AG04449 (cell line): Measurements from ENCODE around the gene BLTP3A.
"Not testable (repeated sequence)": the region's sequence is repeated elsewhere in the genome, so short reads cannot be mapped to it uniquely, and the experiment has no call there.

Experiments
- CTCF ChIA-PET: fragments of 350-600 bp; formaldehyde crosslinking; extraction: SDS; loops from one replicate; lab custom pipeline; 2021; ENCODE audit warnings: antibody characterized with exemption; lab: Yijun Ruan, JAX
- POLR2A ChIA-PET: fragments of 400-600, 350-600 bp; formaldehyde crosslinking; extraction: SDS; loops from one replicate; lab custom pipeline; 2020; ENCODE audit warnings: antibody characterized with exemption, inconsistent platforms; lab: Yijun Ruan, JAX
- DNase-seq: peaks from one replicate; pipeline ENCODE4 v3.0.0-alpha.2; 2010; ENCODE audit warnings: low read depth, low spot score
- H3K4me3 ChIP-seq: 2 replicates; pipeline ENCODE4 v1.5.1; 2011; ENCODE audit warnings: low read depth, mild to moderate bottlenecking, control low read depth, low read length
- TF ChIP-seq, protein P1 (sequence below): IDR thresholded peaks from one replicate; pipeline ENCODE4 v1.5.1; 2011; ENCODE audit warnings: mild to moderate bottlenecking, moderate library complexity, low read length, control low read depth, inconsistent platforms; ENCODE audit not compliant: insufficient read depth; ENCODE audit errors: missing control alignments

BLTP3A gene

GRCh38 chr6:34768148-34768547, 23.7 kb upstream of the BLTP3A start:
- no peak for DNase-seq
- H3K4me3 ChIP-seq, result no peak overlapping the region
- TF ChIP-seq, protein P1, sequence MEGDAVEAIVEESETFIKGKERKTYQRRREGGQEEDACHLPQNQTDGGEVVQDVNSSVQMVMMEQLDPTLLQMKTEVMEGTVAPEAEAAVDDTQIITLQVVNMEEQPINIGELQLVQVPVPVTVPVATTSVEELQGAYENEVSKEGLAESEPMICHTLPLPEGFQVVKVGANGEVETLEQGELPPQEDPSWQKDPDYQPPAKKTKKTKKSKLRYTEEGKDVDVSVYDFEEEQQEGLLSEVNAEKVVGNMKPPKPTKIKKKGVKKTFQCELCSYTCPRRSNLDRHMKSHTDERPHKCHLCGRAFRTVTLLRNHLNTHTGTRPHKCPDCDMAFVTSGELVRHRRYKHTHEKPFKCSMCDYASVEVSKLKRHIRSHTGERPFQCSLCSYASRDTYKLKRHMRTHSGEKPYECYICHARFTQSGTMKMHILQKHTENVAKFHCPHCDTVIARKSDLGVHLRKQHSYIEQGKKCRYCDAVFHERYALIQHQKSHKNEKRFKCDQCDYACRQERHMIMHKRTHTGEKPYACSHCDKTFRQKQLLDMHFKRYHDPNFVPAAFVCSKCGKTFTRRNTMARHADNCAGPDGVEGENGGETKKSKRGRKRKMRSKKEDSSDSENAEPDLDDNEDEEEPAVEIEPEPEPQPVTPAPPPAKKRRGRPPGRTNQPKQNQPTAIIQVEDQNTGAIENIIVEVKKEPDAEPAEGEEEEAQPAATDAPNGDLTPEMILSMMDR, result no peak
- ChIA-PET POLR2A (no interaction called here), CTCF (interaction anchor here (0.7 kb wide), 1 partner anchor 23 kb away, joined by 3 read pairs; the partner anchor contains the start of gene BLTP3A)

GRCh38 chr6:34771727-34772126, 20.2 kb upstream of the BLTP3A start:
- H3K4me3 ChIP-seq, result no peak overlapping the region
- TF ChIP-seq, protein P1, result no peak
- ChIA-PET CTCF (interaction anchor here (1.9 kb wide), 1 partner anchor 20 kb away, joined by 5 read pairs; the partner anchor contains the start of gene BLTP3A), POLR2A (no interaction called here)
- DNase-seq, result peak; percentile 36

DNA sequence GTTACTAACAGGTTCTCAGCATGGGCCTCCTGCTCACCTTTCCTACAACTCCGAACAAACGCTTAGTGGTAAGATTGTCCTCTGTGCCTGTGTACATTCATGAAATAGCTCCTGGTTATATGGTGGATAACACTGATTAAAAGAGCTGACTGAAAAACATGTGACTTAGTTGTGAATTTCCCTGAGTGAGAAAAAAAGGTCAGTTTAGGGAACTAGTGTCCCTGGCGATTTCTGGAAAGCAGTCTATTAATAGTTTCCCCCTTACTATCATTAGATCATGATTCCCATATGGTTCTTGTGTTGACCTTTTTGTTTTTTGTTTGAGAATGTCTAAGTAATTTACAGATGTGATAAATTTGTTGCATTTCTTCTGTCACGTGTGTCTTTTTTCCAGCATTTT, 18.9 kb upstream of the BLTP3A start:
- no peak overlapping the region for H3K4me3 ChIP-seq
- CTCF ChIA-PET, result interaction anchor here (1.0 to 1.9 kb wide), 3 partner anchors 19 to 609 kb away, joined by 3 to 5 read pairs (median 3); partner anchors contain the start of gene BLTP3A
- POLR2A ChIA-PET, result no interaction called here
- TF ChIP-seq, protein P1, result no peak
- DNase-seq, result no peak

DNA sequence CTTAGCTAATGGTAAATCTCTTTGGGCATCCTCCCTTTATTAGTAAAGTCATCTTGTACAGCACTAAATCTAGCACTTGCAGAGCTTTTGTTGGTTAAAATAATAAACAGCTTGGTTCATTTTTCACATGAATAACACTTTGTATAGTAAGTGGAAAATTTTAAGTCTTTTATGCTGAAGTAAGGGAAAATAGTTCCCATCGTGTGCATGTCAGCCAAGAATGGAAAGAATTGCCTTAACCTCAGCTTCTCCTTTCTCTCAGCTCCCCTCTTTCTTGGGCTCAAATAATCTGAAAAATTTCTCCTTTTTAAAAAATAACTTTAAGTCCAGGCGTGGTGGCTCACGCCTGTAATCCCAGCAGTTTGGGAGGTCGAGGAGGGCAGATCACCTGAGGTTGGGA, 18.0 kb upstream of the BLTP3A start:
- CTCF ChIA-PET, result no interaction called here
- no peak overlapping the region for H3K4me3 ChIP-seq
- TF ChIP-seq, protein P1, result no peak
- POLR2A ChIA-PET, result no interaction called here
- no peak for DNase-seq

DNA sequence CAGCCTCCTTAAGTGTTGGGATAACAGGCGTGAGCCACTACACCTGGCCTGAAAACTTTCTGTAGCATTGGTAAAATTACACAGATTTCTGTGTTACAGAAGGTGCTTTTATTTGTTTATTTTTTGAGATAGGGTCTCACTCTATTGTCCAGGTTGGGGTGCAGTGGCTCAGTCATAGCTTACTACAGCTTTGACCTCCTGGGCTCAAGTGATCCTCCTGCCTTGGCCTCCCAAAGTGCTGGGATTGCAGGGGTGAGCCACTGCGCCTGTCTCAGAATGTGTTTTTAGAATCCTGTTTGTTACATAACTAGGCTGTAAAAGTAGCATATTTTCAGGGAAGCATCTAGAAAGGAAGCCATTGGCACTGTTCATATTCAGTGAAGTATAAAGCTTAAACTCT, 16.9 kb upstream of the BLTP3A start:
- POLR2A ChIA-PET, result no interaction called here
- TF ChIP-seq, protein P1, result no peak
- no peak overlapping the region for H3K4me3 ChIP-seq
- CTCF ChIA-PET, result no interaction called here
- DNase-seq, result no peak

DNA sequence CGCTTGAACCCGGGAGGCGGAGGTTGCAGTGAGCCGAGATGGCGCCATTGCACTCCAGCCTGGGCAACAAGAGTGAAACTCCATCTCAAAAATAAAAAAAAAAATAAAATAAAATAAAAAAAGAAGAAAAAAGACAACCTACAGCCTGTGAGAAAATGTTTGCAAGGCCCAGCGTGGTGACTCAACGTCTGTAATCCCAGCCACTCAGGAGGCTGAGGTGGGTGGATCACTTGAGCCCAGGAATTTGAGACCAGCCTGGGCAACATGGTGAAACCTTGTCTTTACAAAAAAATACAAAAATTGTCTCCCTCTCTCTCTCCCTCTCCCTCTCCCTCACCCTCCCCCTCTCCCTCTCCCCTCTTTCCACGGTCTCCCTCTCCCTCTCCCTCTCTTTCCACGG, 6.5 kb upstream of the BLTP3A start:
- DNase-seq, H3K4me3 ChIP-seq, POLR2A ChIA-PET: not testable (repeated sequence)
- CTCF ChIA-PET, result interaction anchor here (1.2 kb wide), 1 partner anchor 590 kb away, joined by 3 read pairs; no protein-coding TSS in a partner anchor

GRCh38 chr6:34787152-34787551, 4.7 kb upstream of the BLTP3A start:
- CTCF ChIA-PET, H3K4me3 ChIP-seq, DNase-seq, POLR2A ChIA-PET: not testable (repeated sequence)
